HG02852 (cell line): Measurements from ENCODE around the gene MAML2.
A peak's percentile ranks its signal among the peaks of the same experiment; 100 is the strongest.

Experiments
- ATAC-seq: cut with Tn5 transposase; IDR thresholded peaks from one replicate; pipeline ENCODE4 v1.9.1; 2021; ENCODE audit warnings: mild to moderate bottlenecking, moderate library complexity; ENCODE audit not compliant: unreplicated experiment

MAML2 gene

DNA sequence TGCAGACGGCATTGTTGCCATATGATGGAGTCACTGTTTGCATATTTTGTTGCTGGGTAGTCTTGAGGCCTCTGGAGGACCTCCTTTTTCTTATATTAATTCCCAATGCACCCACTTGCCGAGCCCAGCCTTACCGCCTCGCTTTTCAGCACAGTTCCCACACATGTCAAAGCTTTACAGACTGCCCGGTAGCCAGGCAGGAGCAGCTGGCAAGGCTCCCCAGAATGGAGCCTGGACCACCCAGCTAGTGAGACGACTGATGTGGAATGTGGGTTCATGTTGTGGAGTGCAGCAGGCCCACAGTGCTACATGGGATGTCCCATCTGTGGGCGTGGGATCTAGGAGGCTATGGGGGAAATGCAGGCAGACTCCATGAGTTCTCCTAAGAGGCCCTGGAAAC is 319.7 kb downstream of the MAML2 start:
- no peak for ATAC-seq

GRCh38 chr11:96021901-96022650 is 320.9 kb downstream of the MAML2 start:
- no peak for ATAC-seq

GRCh38 chr11:96019810-96020747 is 322.9 kb downstream of the MAML2 start:
- no peak for ATAC-seq

DNA sequence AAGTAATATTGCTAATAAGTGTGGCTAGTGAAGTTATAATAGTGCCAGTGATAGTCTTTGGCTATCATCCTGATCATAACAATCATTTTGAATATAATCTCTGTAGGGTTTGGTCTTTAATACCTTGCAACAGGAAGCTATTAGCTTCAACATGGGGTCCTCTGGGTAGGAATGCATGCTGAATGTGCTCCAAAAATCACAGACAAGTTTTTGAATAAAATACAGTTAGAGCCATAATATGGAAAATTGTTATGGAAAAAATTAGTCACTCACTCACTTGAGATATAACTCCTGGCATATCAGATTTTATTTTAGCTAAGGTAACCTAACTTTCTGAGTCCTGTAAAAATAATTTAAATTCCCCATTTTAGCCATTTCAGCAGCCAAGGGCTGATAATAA is 323.7 kb downstream of the MAML2 start:
- ATAC-seq, result no peak

DNA sequence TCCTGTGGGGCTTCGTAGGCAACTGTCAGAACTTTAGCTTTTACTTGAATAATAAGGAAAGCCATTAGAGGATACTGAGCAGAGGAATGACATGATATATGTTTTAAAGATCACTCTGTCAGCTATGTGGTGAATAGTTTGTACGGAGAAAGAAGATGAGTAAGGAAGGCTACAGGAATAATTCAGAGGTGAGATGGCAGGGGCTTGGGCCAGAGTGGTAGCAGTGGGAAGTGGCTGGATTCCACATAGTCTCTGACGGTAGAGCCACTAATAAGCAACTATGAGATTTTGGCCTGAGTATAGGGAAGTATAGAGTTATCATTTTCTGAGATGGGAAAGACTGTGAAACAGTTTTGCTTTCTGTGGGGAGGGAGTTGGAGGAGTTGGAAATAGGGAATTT is 325.1 kb downstream of the MAML2 start:
- ATAC-seq, result no peak

DNA sequence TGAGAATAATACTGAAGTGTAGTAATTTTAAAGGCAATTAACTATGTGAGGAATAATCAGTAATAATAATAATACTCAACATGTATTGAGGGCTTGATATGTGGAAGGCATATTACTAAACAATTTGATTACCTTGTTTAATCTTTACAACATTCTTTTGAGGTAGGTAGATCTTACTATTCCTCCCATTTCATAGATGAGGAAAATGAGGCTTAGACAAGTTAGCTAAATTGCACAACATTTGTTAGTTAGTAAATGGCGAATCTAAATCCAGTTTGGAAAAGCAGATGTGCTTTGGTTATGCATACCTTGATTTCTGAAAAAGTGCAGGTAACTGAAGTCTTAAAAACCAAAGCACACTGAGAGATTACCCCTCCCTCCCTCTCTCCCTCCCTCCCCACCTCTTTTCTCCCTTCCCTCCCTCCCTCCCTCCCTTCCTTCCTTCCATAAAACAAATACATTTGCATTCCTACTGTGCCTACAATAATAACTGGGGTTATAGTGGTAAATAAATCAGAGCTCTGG is 326.0 kb downstream of the MAML2 start:
- ATAC-seq, result no peak

DNA sequence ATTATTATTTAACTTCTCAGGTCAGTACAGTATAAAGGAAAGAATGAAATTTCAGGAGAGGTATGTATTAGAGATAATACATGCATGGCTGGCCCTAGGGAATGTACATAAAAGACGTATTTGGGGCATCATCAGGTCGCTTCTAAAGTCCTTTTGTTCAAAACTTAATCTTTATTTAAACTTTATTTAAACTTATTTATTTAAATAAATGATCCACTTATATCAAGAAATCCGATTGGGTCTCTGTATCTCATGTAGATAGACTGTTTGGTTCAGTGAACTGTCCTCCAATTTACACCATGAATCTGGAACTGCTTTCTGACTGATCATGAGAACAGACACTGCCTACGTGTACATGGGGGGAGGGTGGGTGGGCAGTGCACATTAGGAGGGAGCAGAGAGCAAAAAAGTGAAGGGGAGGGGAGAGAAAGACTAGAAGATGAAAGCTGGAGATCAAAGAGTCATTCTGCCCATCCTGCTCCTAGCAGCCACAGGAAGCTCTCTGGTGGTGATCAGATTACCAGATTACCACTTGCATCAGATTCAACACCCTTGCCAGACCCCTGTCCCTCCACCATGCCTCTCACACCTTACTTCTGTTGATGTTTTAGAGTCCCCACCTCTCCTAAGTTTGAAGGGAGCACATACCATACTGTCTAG is 327.0 kb downstream of the MAML2 start:
- no peak for ATAC-seq

DNA sequence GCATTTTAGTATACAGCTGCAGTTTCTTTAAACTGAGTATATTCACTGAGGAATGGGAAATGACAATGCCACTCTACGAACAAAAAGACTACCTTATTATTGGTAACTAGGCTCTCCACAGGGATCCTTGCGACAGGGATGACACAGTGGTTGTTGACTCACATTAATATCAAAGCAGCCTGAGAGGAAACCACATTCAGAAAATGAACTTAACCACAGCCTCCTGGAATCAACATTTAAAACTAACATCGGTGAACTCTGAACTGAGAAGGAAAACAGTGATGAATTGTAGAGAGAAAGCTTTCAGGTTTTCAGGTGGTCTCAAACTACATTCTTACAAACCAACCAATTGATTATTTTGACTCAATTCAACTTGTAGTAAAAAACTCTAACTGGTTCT is 328.8 kb downstream of the MAML2 start:
- peak; percentile 39 for ATAC-seq

- no peak for ATAC-seq
These were observed 329.4 kb downstream of the MAML2 start for GRCh38 chr11:96013461-96014213.

GRCh38 chr11:96012086-96012824 is 330.7 kb downstream of the MAML2 start:
- ATAC-seq, result peak; percentile 86

DNA sequence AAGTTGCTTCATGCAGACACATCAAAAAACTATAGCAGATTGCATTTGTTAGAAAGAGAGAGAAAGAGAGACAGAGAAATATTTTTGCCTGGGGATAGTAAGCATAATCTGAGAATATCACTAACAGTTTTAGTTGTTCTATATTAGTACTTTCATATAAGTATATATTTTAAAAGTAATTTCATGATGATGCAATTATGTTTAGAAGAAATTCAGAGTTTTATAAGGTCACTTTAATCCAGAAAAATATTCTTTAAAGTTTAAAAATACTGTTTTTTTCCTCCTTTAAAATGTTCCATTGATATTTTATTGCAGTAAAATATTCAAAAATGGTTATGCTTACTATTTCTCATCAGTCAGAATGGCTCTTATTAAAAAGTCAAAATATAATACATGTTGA is 332.3 kb downstream of the MAML2 start:
- ATAC-seq, result no peak

DNA sequence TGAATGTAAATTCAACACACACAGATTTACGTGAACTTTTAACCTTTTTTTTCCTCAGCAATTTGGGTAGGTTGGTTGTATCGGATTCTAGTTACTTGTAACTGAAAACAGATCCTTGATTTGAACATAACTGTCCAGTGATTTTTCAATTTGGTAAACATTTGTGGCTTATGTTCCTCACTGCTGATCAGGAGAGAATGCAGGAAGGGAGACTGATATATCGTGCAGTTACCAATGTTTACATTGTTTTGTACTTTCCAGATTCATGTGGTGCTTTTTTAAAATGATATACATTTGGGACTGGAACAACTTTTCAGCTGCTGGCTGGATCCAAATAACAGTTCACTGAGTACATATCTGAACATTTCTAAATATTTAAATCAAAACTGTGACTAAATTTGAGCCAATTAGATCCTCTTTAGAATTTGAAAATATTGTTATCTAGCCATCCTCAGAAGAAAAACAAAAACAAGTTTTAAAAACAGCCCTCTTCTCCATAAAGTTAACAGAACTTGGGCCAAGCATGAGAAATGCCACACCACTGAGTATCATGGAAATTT is 334.8 kb downstream of the MAML2 start:
- no peak for ATAC-seq

GRCh38 chr11:96006037-96006436 is 337.0 kb downstream of the MAML2 start:
- ATAC-seq, result no peak

DNA sequence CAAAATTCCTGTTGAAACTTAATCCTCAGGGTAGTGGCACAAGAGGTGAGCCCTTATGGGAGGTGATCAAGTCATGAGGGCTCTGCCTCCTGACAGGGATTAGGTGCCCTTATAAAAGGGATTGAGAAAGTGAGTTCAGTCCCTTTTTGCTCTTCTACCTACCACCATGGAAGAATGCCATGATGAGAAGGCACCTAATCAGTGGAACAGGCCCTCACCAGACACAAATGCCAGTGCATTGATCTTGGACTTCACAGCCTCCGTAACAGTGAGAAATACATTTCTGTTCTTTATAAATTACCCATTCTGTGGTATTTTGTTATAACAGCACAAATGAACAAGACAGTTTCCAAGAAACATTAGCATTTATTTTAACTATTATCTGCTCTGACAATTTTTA is 338.1 kb downstream of the MAML2 start:
- no peak for ATAC-seq

- no peak for ATAC-seq
These were observed 340.2 kb downstream of the MAML2 start for GRCh38 chr11:96002754-96003290.

GRCh38 chr11:96002339-96002738 is 340.7 kb downstream of the MAML2 start:
- no peak for ATAC-seq

DNA sequence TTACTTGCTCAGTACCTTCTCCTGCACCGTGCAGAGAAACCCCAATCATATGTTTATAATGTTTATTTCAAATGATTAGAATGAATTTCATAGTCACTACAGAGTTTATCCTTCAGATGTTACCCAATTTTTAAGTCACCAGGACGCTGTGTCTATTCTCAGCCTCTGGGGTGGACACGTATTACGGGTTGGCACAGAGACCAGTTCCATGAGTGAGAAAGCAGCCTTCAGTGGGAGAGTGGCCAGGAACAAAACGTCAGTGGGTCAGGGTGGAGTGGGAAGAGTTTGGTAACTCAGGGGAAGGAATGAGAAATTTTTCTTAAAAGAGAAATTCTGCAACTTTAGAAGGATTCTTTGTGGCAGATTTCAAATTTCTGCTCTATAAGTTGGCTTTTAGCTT is 342.0 kb downstream of the MAML2 start:
- ATAC-seq, result no peak

- no peak for ATAC-seq
These were observed 343.1 kb downstream of the MAML2 start for GRCh38 chr11:95999711-96000406.
